Natural killer cell (primary cell): Measurements from ENCODE around the gene BANF2. TPM values are rescaled to one million over a fixed set of nuclear protein-coding genes. Genes with fewer than 3 reads are reported as not detected.
"Not testable (repeated sequence)": the region's sequence is repeated elsewhere in the genome, so short reads cannot be mapped to it uniquely, and the experiment has no call there.

Source experiments
- ATAC-seq, 3 donors: fragments of 150-1000 bp in 2 of 3; fragments of 200-7000 bp in 1 of 3; cut with Tn5 transposase; 1 replicate in 1 of 3; 2 replicates in 2 of 3; pipeline ENCODE4 v1.10.0; 2021; ENCODE audit warnings: mild to moderate bottlenecking in 2 of 3, moderate library complexity in 2 of 3
- DNase-seq, 2 donors: peaks; one replicate each; pipeline versions ENCODE4 v3.0.0 to v3.0.0-alpha.2; 2013 to 2021; ENCODE audit warnings: mixed read lengths in 1 of 2
- H3K27ac ChIP-seq: one replicate; pipeline ENCODE4 v1.5.1; 2013; ENCODE audit warnings: mild to moderate bottlenecking, low read length
- H3K27me3 ChIP-seq: one replicate; pipeline ENCODE4 v1.6.1; 2013; ENCODE audit warnings: low read length; ENCODE audit not compliant: control insufficient read depth, insufficient read depth
- H3K36me3 ChIP-seq: one replicate; pipeline ENCODE4 v1.6.1; 2013; ENCODE audit warnings: low read length; ENCODE audit not compliant: control insufficient read depth, insufficient read depth
- H3K4me1 ChIP-seq: one replicate; pipeline ENCODE4 v1.6.1; 2013; ENCODE audit warnings: low read length; ENCODE audit not compliant: control insufficient read depth, insufficient read depth
- H3K4me3 ChIP-seq: one replicate; pipeline ENCODE4 v1.5.1; 2013; ENCODE audit warnings: low read length
- H3K9me3 ChIP-seq: one replicate; pipeline ENCODE4 v1.6.1; 2013; ENCODE audit warnings: low read length; ENCODE audit not compliant: control insufficient read depth, insufficient read depth
- H3K27ac Mint-ChIP-seq, 2 donors: one replicate each; pipeline ENCODE4 v1.8.0; 2022; ENCODE audit warnings: mild to moderate bottlenecking in 2 of 2, mixed read lengths in 2 of 2, moderate library complexity in 1 of 2
- H3K27me3 Mint-ChIP-seq, 2 donors: one replicate each; pipeline ENCODE4 v1.8.0; 2022; ENCODE audit warnings: low read depth in 2 of 2, mixed read lengths in 2 of 2
- H3K36me3 Mint-ChIP-seq: one replicate; pipeline ENCODE4 v1.8.0; 2022; ENCODE audit warnings: mixed read lengths
- H3K4me1 Mint-ChIP-seq, 2 donors: one replicate each; pipeline ENCODE4 v1.8.0; 2022; ENCODE audit warnings: mixed read lengths in 2 of 2
- H3K4me3 Mint-ChIP-seq: one replicate; pipeline ENCODE4 v1.8.0; 2022; ENCODE audit warnings: mild to moderate bottlenecking, moderate library complexity, mixed read lengths
- H3K9me3 Mint-ChIP-seq, 2 donors: one replicate each; pipeline ENCODE4 v1.8.0; 2022; ENCODE audit warnings: mixed read lengths in 2 of 2
- CTCF ChIP-seq: fragments of 200-600 bp; IDR thresholded peaks from one replicate; pipeline ENCODE4 v1.8.0; 2022; ENCODE audit warnings: antibody characterized with exemption
- WGBS: methylation state at CpG from one replicate; pipeline ENCODE4 v1.1.7; 2013; ENCODE audit warnings: missing lambda C conversion rate; ENCODE audit not compliant: insufficient coverage; 5-methylcytosine and 5-hydroxymethylcytosine counted together
- intact Hi-C: fragments of 100-400 bp; cut with micrococcal nuclease; formaldehyde crosslinking; loops from one replicate; pipeline ENCODE4 v1.14.2; 2022
- total RNA-seq, 4 donors: library from RNA; stranded (reverse); fragments of 120-200 nt in 1 of 4; gene quantifications; one replicate each; pipeline versions ENCODE4 v1.2.3 to v1.2.4, GENCODE V29; 2013 to 2022

The BANF2 gene
- total RNA-seq, 3 donors from 2014 or later (not counting 1 experiment from before 2014, with no cell fraction given) = not detected

DNA sequence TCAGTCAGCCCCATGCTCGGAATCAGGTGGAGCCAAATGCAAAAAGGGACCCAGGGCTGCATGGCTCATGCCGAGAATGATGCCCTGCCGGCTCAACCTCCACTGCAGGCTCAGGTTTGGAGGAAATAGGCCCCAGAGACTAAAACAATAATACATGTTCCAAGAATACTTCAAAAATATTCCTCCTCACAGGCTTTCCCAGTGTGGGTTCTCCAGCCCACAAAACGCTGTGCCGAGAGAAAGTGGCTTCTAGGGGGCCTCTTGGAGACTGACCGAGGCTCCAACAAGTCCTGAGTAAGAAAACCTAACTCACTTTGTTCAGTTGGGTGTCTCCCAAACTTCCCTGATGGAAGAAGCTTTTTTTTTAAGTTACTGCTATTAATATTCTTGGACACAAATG lies 73.9 kb downstream of the BANF2 start:
- Mint-ChIP-seq H3K4me3 (no peak overlapping the region), H3K27me3 (peaks cover 0 to 4% of the 10 kb centered on the region in 2 donors), H3K9me3 (no peaks in the 10 kb centered on the region), H3K27ac (no peak overlapping the region), H3K36me3 (no peaks in the 10 kb centered on the region), H3K4me1 (no peaks in the 10 kb centered on the region)
- WGBS = 88% methylated on average over 6 of the region's 6 CpGs
- ATAC-seq = no peak
- Histone ChIP-seq H3K4me3 (no peak overlapping the region), H3K27ac (no peak overlapping the region), H3K36me3 (no peaks in the 10 kb centered on the region), H3K9me3 (no peaks in the 10 kb centered on the region), H3K4me1 (no peaks in the 10 kb centered on the region), H3K27me3 (no peaks in the 10 kb centered on the region)
- DNase-seq = no peak
- no peak for TF ChIP-seq CTCF
- intact Hi-C loops = no loop called here

- intact Hi-C loops = no loop called here
- Mint-ChIP-seq H3K4me1 (no peaks in the 10 kb centered on the region), H3K36me3 (no peaks in the 10 kb centered on the region), H3K4me3 (no peak overlapping the region), H3K9me3 (no peaks in the 10 kb centered on the region), H3K27ac (no peak overlapping the region), H3K27me3 (peaks cover 0 to 4% of the 10 kb centered on the region in 2 donors)
- 90% methylated on average over 5 of the region's 5 CpGs for WGBS
- no peak for DNase-seq
- Histone ChIP-seq H3K27ac (no peak overlapping the region), H3K4me1 (no peaks in the 10 kb centered on the region), H3K36me3 (no peaks in the 10 kb centered on the region), H3K9me3 (no peaks in the 10 kb centered on the region), H3K4me3 (no peak overlapping the region), H3K27me3 (no peaks in the 10 kb centered on the region)
- no peak for TF ChIP-seq CTCF
- ATAC-seq = no peak
Observed at GRCh38 chr20:17775600-17775999, 75.8 kb downstream of the BANF2 start.

GRCh38 chr20:17776551-17776950 lies 76.8 kb downstream of the BANF2 start:
- Histone ChIP-seq H3K4me3 (no peak overlapping the region), H3K27me3 (no peaks in the 10 kb centered on the region), H3K27ac (no peak overlapping the region), H3K4me1 (no peaks in the 10 kb centered on the region), H3K36me3 (no peaks in the 10 kb centered on the region), H3K9me3 (no peaks in the 10 kb centered on the region)
- TF ChIP-seq CTCF = no peak
- Mint-ChIP-seq H3K9me3 (no peaks in the 10 kb centered on the region), H3K4me3 (no peak overlapping the region), H3K27ac (no peak overlapping the region), H3K27me3 (peaks cover 0 to 4% of the 10 kb centered on the region in 2 donors), H3K36me3 (no peaks in the 10 kb centered on the region), H3K4me1 (no peaks in the 10 kb centered on the region)
- ATAC-seq = no peak
- 83% methylated on average over 2 of the region's 2 CpGs for WGBS
- intact Hi-C loops = no loop called here
- no peak for DNase-seq

DNA sequence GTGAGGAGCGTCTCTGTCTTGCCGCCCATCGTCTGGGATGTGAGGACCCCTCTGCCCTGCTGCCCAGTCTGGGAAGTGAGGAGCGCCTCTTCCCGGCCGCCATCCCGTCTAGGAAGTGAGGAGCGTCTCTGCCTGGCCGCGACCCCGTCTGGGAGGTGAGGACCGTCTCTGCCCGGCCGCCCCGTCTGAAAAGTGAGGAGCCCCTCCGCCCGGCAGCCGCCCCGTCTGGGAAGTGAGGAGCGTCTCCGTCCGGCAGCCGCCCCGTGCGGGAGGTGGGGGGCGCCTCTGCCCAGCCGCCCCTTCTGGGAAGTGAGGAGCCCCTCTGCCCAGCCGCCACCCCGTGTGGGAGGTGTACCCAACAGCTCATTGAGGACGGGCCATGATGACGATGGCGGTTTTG lies 79.2 kb downstream of the BANF2 start:
- H3K36me3 ChIP-seq, H3K27me3 Mint-ChIP-seq, H3K36me3 Mint-ChIP-seq, intact Hi-C loops, H3K27me3 ChIP-seq, H3K4me1 Mint-ChIP-seq, H3K9me3 ChIP-seq, DNase-seq, H3K4me3 ChIP-seq, H3K27ac ChIP-seq, H3K9me3 Mint-ChIP-seq, ATAC-seq, H3K27ac Mint-ChIP-seq, H3K4me3 Mint-ChIP-seq, H3K4me1 ChIP-seq: not testable (repeated sequence)
- WGBS = 97% methylated on average over 29 of the region's 32 CpGs
